Adrenal gland (tissue), 12 donors: ENCODE data around the gene FGGY. TPM values are rescaled to one million over a fixed set of nuclear protein-coding genes. Genes with fewer than 3 reads are reported as not detected.

Experiments used
- DNase-seq, 7 donors: peaks; one replicate each; pipeline ENCODE4 v3.0.0-alpha.2; 2019 to 2020
- H3K27ac ChIP-seq, 5 donors: fragments of 200-600 bp; sonication (generic) in 4 of 5; 1 replicate in 3 of 5; 2 replicates in 2 of 5; pipeline versions ENCODE4 v1.5.1 to v1.8.0; 2016 to 2020; ENCODE audit warnings: mild to moderate bottlenecking in 1 of 5
- H3K27me3 ChIP-seq: fragments of 200-600 bp; 2 replicates; pipeline ENCODE4 v1.8.0; 2021
- H3K36me3 ChIP-seq, 2 donors: fragments of 200-600 bp; replicated peaks in 1 of 2; 1 replicate in 1 of 2; 2 replicates in 1 of 2; pipeline versions ENCODE4 v1.5.1 to v1.8.0; 2018 to 2022
- H3K4me1 ChIP-seq, 2 donors: fragments of 200-600 bp; replicated peaks in 1 of 2; 1 replicate in 1 of 2; 2 replicates in 1 of 2; pipeline versions ENCODE4 v1.5.1 to v1.8.0; 2018 to 2021
- H3K4me3 ChIP-seq, 4 donors: fragments of 200-600 bp; sonication (generic) in 3 of 4; one replicate each; pipeline ENCODE4 v1.5.1; 2016 to 2018
- H3K9me3 ChIP-seq, 3 donors: fragments of 200-600 bp; sonication (generic) in 1 of 3; replicated peaks in 1 of 3; 1 replicate in 2 of 3; 2 replicates in 1 of 3; pipeline versions ENCODE4 v1.5.1 to v1.8.0; 2016 to 2021
- CTCF ChIP-seq, 6 experiments: fragments of 450-650 bp in 4 of 6; fragments of 200-600 bp in 2 of 6; sonication (generic) in 1 of 6; IDR thresholded peaks; 1 replicate in 5 of 6; 2 replicates in 1 of 6; pipeline versions ENCODE4 v1.5.1 to v1.8.0; 2016 to 2021; ENCODE audit warnings: antibody characterized with exemption in 6 of 6, mild to moderate bottlenecking in 2 of 6, moderate library complexity in 1 of 6
- POLR2A ChIP-seq, 2 donors: fragments of 450-650 bp; IDR thresholded peaks; one replicate each; pipeline ENCODE4 v1.6.1; 2017; ENCODE audit warnings: antibody characterized with exemption in 2 of 2, mild to moderate bottlenecking in 2 of 2, moderate library complexity in 1 of 2
- WGBS, 4 donors: extraction: QIAGEN DNeasy Blood & Tissue Kit in 2 of 4; methylation state at CpG; one replicate each; pipeline versions ENCODE4 v1.1.5 to v1.1.7; 2013 to 2017; 5-methylcytosine and 5-hydroxymethylcytosine counted together
- intact Hi-C, 2 donors: fragments of 100-400 bp; cut with DNase I; formaldehyde crosslinking; loops; one replicate each; pipeline versions ENCODE4 v1.14.1 to v1.15.0; 2022 to 2023
- polyA plus RNA-seq, 3 donors: library from polyadenylated mRNA; stranded (reverse); fragments of 200-250 nt in 2 of 3; fragments of 350-450 nt in 1 of 3; fragmentation: Illumina TruSeq in 1 of 3; extraction: RNeasy Lipid Tissue Mini Kit (QIAGEN cat#74804) in 1 of 3; gene quantifications; one replicate each; pipeline ENCODE4 v1.2.3, GENCODE V29; 2013 to 2014
- total RNA-seq, 9 donors: library from RNA; depleted of rRNA in 4 of 9; stranded (reverse); fragments of >200 nt in 4 of 9; fragments of 120-200 nt in 1 of 9; fragmentation: NEBNext Ultra II Directional in 1 of 9; extraction: Animal tissue kit (Norgen Biotek cat#: 25700) in 1 of 9; gene quantifications; one replicate each; pipeline versions ENCODE4 v1.1.0 to v1.2.4, GENCODE V29; 2013 to 2023
- donor health status: healthy with polysubstance abuse.
- donor health status: Bipolar disorder and iron deficiency.
- donor health status: DM: yes; HTN: yes; CAD: no.
- donor health status: DM: no; HTN: no; CAD: no.
- donor health status: DM: no; HTN: no; CAD: no.
- donor health status: DM: yes; HTN: yes; CAD: no.

Gene FGGY
- total and polyA plus RNA-seq, 12 donors = 7.4 to 75.5 (median 35.0) TPM

DNA sequence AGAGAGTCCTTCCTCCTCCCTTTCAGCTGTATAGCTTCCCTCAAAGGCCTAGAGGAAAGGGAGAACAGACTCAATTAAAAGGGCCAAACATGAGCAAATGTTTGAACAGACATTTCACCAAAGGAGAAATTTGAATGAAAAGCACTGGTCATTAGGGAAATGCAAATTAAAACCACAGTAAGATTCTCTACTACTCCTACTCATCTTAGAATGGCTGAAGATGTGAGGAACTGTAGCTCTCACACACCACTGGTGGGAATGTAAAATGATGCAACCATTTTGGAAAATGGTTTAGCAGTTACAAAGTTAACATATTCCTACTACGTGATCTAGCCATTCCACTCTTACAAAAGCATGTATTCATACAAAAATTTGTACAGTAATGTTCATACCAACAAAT lies 264.9 kb downstream of the FGGY start:
- H3K4me3 ChIP-seq = no peak overlapping the region
- no peaks in the 10 kb centered on the region for H3K27me3 ChIP-seq
- TF ChIP-seq CTCF (IDR thresholded peaks at IDR 0.05) (no peak), POLR2A (IDR thresholded peaks at IDR 0.05) (no peak)
- WGBS, 4 donors = 88 to 100% (median 99%) methylated on average over 1 of the region's 1 CpG
- DNase-seq = no peak
- no peaks in the 10 kb centered on the region for H3K4me1 ChIP-seq
- intact Hi-C loops = no loop called here
- no peaks in the 10 kb centered on the region for H3K36me3 ChIP-seq
- no peak overlapping the region for H3K27ac ChIP-seq
- H3K9me3 ChIP-seq = no peaks in the 10 kb centered on the region

- no peaks in the 10 kb centered on the region for H3K36me3 ChIP-seq
- 79 to 81% (median 80%) methylated on average over 6 of the region's 6 CpGs for WGBS, 4 donors
- no peaks in the 10 kb centered on the region for H3K9me3 ChIP-seq
- TF ChIP-seq CTCF (IDR thresholded peaks at IDR 0.05) (no peak), POLR2A (IDR thresholded peaks at IDR 0.05) (no peak)
- intact Hi-C loops = no loop called here
- H3K4me1 ChIP-seq = no peaks in the 10 kb centered on the region
- no peak for DNase-seq
- H3K27ac ChIP-seq = no peak overlapping the region
- H3K27me3 ChIP-seq = no peaks in the 10 kb centered on the region
- no peak overlapping the region for H3K4me3 ChIP-seq
Observed at GRCh38 chr1:59564192-59564891, 267.4 kb downstream of the FGGY start.

GRCh38 chr1:59565611-59566410 lies 268.9 kb downstream of the FGGY start:
- intact Hi-C loops = no loop called here
- no peak for DNase-seq
- H3K4me3 ChIP-seq = no peak overlapping the region
- no peak for TF ChIP-seq POLR2A (IDR thresholded peaks at IDR 0.05)
- no peak for TF ChIP-seq CTCF (IDR thresholded peaks at IDR 0.05)
- no peaks in the 10 kb centered on the region for H3K27me3 ChIP-seq
- H3K9me3 ChIP-seq = no peaks in the 10 kb centered on the region
- H3K4me1 ChIP-seq = no peaks in the 10 kb centered on the region
- peak overlapping the region in 1 of 5 donors; percentile 24 for H3K27ac ChIP-seq
- 73 to 81% (median 77%) methylated on average over 5 of the region's 5 CpGs for WGBS, 4 donors
- no peaks in the 10 kb centered on the region for H3K36me3 ChIP-seq

DNA sequence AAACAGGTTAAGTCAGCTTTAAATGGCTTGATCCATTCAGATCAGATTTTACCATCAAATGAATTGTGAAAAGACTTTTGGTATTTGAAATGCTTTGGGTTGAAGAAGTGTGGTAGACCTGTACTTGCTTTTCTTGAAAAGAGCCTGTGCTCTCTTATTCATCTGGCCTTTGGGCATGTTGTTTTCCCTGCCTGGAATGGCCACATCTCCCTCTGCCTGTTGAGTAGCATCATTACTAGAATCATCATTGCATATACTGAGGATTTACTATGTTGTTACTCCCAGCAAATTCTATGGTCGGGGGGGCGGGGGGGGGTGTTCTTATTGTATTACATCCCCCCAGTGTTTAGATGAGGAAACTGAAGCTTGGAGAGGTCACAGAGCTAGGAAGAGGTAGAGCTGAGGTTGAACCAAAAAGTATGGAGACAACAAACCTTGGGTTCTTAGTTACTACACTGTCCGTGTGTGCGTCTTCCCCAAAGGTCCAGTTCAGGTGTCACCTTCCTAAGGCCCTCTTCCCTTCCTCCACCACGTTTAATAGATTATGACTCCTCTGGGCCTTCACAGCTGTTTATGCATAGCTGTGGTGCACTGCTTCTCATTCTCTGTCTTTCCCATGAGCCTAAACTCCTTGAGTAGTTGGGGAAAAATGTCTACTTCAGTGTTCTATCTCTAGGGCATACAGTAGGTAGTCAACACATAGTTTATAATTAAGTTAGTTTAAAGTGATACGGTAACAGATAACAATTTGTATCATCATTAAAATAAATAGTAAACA lies 271.5 kb downstream of the FGGY start:
- H3K4me3 ChIP-seq = no peak overlapping the region
- H3K36me3 ChIP-seq = no peaks in the 10 kb centered on the region
- no peak for DNase-seq
- H3K9me3 ChIP-seq = no peaks in the 10 kb centered on the region
- H3K27ac ChIP-seq = no peak overlapping the region
- no peaks in the 10 kb centered on the region for H3K27me3 ChIP-seq
- intact Hi-C loops = no loop called here
- TF ChIP-seq POLR2A (IDR thresholded peaks at IDR 0.05) (no peak), CTCF (IDR thresholded peaks at IDR 0.05) (no peak)
- peaks cover 0 to 17% of the 10 kb centered on the region in 2 donors for H3K4me1 ChIP-seq
- WGBS, 4 donors = 83 to 93% (median 89%) methylated on average over 6 of the region's 6 CpGs
